Ectodermal cell (in vitro differentiated cells): ENCODE data around the gene SLC31A2.

Experiments
- H3K27ac ChIP-seq: 2 replicates; pipeline ENCODE4 v1.7.0; 2013; ENCODE audit warnings: mild to moderate bottlenecking, low read depth, low read length; ENCODE audit not compliant: insufficient read depth, poor library complexity, severe bottlenecking
- H3K27me3 ChIP-seq: 2 replicates; pipeline ENCODE4 v1.7.0; 2013; ENCODE audit warnings: mild to moderate bottlenecking, low read length; ENCODE audit not compliant: insufficient read depth, control insufficient read depth, poor library complexity, severe bottlenecking
- H3K36me3 ChIP-seq: one replicate; pipeline ENCODE4 v1.7.0; 2013; ENCODE audit warnings: low read length; ENCODE audit not compliant: control insufficient read depth, insufficient read depth
- H3K4me1 ChIP-seq: one replicate; pipeline ENCODE4 v1.7.0; 2013; ENCODE audit warnings: low read length; ENCODE audit not compliant: control insufficient read depth, insufficient read depth
- H3K4me3 ChIP-seq: 2 replicates; pipeline ENCODE4 v1.7.0; 2013; ENCODE audit warnings: low read depth, low read length, control low read depth; ENCODE audit not compliant: insufficient read depth
- H3K9me3 ChIP-seq: 2 replicates; pipeline ENCODE4 v1.7.0; 2013; ENCODE audit warnings: mild to moderate bottlenecking, low read length, moderate library complexity; ENCODE audit not compliant: control insufficient read depth
- WGBS, 2 experiments: methylation state at CpG; one replicate each; pipeline ENCODE4 v1.1.7; 2013; ENCODE audit warnings: missing lambda C conversion rate in 2 of 2; 5-methylcytosine and 5-hydroxymethylcytosine counted together

SLC31A2 gene

DNA sequence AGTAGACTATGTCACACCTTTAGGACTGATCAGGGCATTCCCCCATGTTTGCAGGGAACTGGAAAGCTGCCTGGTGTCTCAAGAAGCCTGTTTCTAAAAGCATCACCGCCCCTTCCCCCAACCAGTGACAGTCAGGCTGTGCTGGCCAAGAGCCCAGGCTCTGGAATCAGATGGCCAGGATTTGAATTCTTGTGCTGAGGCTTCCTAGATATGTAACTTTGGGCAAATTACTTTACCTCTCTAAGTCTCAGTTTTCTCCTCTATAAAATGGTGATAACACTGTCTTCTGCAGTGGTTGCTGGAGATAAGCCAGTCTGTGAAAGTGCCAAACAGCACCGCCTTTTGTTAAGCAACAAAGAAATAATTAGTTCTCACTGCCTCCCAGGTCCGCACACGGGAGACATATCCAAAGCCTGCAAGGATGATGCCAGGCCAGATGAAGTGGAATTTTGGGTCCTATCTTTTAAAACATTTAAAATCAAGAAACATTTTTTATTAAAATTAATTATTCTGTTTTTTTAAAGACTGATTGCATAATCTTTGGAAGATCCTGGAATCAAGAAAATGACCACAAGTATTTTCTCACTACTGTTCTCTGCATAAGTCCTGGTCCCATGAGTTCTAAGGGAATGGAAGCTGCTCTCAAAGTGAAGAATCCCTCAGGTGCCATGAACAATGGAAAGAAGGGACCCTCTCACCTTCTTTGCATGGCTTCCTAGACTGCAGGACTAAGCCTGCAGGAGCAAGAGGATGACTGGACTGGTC, 13.9 kb downstream of the SLC31A2 start:
- no peak overlapping the region for H3K4me3 ChIP-seq
- H3K4me1 ChIP-seq = peaks cover 11% of the 10 kb centered on the region
- no peaks in the 10 kb centered on the region for H3K9me3 ChIP-seq
- 92 to 93% methylated on average over 4 of the region's 4 CpGs for WGBS, 2 experiments
- peaks cover 29% of the 10 kb centered on the region for H3K36me3 ChIP-seq
- H3K27me3 ChIP-seq = no peaks in the 10 kb centered on the region
- no peak overlapping the region for H3K27ac ChIP-seq

DNA sequence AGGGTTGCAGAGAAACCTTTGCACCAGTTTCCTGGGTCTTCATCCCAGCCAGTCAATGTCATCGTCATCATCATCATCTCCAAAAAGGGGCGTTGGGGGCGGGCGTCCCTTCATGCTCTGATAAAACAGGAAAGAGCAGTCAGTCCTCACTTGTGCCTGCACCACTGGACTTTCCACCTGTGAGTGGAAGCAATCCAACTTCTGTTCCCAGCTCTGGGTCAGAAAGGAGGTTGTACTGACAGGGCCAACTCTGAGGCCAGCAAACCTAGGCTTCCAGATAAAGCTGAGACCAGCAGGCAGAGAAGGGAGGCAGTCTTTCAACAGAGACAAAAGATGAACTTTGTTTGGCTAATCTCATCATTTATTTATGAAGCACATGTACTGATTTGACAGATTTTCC, 15.2 kb downstream of the SLC31A2 start:
- peaks cover 6% of the 10 kb centered on the region for H3K4me1 ChIP-seq
- no peaks in the 10 kb centered on the region for H3K9me3 ChIP-seq
- no peak overlapping the region for H3K27ac ChIP-seq
- H3K4me3 ChIP-seq = no peak overlapping the region
- H3K27me3 ChIP-seq = no peaks in the 10 kb centered on the region
- peaks cover 38% of the 10 kb centered on the region for H3K36me3 ChIP-seq
- WGBS, 2 experiments = 94 to 96% methylated on average over 4 of the region's 4 CpGs

DNA sequence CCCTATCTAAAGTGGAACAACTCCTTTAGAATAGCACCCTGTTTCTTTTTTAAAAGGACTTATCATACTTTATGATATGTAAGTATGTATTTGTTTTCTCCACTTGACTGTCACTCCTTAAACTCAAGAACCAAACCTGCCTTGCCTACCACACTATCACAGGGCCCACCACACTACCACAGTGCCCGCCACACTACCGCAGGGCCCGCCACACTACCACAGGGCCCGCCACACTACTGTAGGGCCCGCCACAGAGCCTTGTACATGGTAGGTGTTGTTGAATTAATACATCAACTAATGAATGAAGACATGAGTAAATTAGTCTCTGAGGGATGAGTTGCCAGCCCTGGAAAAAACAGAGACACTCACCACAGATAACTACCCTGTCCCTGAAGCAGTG, 18.0 kb downstream of the SLC31A2 start:
- no peaks in the 10 kb centered on the region for H3K9me3 ChIP-seq
- peaks cover 37% of the 10 kb centered on the region for H3K36me3 ChIP-seq
- 97 to 100% methylated on average over 3 to 5 of the region's 5 CpGs for WGBS, 2 experiments

DNA sequence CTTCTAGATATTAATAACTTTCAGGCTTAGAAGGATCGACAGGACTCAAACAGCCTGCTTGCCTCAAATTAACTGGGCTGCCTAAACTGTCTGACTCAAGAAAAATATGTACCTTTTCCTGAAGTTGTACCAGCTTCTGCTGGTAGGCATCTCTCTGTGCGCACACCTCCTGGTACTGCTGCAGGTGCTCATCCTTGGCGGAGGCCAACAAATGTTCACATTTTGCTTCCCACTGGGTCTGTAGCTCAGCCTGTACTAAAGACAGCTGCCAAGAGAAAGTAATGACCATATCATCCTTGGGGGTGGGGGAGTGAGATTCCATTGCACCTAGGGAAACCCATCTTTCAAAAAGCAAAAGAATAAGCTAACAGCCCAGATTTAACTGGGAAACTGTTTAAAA, 22.5 kb downstream of the SLC31A2 start:
- no peaks in the 10 kb centered on the region for H3K9me3 ChIP-seq
- H3K27ac ChIP-seq = no peak overlapping the region
- peaks cover 39% of the 10 kb centered on the region for H3K36me3 ChIP-seq
- H3K4me1 ChIP-seq = no peaks in the 10 kb centered on the region
- H3K27me3 ChIP-seq = no peaks in the 10 kb centered on the region
- H3K4me3 ChIP-seq = no peak overlapping the region
- WGBS, 2 experiments = 93 to 95% methylated on average over 3 of the region's 3 CpGs

More for the DNA sequence above, 18.0 kb downstream of the SLC31A2 start:
- no peak overlapping the region for H3K27ac ChIP-seq
- H3K27me3 ChIP-seq = no peaks in the 10 kb centered on the region
- H3K4me3 ChIP-seq = no peak overlapping the region
- no peaks in the 10 kb centered on the region for H3K4me1 ChIP-seq

DNA sequence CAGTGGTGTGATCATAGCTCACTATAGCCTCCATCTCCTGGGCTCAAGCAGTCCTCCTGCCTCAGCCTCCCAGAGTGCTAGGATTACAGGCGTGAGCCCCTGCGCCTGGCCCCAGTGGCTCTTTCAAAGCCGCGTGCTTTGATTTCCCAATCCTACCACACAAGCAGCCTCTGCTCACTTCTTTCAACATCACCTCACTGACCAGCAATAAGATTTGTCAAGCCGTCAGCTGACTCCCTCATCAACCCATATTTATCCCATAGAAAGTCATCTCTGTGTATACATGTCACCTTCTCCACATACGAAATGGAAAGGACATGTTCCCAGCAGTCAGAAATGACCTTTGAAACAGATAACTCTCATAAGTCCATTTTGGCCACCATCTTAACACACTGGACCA, 26.0 kb downstream of the SLC31A2 start:
- no peak overlapping the region for H3K4me3 ChIP-seq
- H3K36me3 ChIP-seq = peaks cover 17% of the 10 kb centered on the region
- H3K27me3 ChIP-seq = no peaks in the 10 kb centered on the region
- no peak overlapping the region for H3K27ac ChIP-seq
- no peaks in the 10 kb centered on the region for H3K4me1 ChIP-seq
- WGBS, 2 experiments = 93 to 95% methylated on average over 6 of the region's 6 CpGs
- no peaks in the 10 kb centered on the region for H3K9me3 ChIP-seq

DNA sequence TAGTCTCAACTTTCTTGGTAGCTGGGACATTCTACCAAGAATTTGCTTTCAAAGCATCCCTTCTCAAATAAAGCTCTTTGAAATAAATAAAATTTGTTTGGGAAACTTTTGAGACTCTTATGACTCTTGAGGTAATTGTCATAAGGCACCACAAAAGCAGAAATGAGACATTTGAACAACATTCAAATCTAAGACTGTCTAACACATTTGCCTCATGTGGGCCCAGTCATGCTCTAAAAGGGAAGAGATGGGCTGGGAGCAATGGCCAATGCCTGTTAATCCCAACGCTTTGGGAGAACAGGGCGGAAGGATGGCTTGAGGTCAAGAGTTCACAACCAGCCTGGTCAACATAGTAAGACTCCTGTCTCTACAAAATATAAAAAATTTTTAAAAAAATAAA, 26.4 kb downstream of the SLC31A2 start:
- WGBS, 2 experiments = 85 to 97% methylated on average over 2 of the region's 2 CpGs
- H3K4me3 ChIP-seq = no peak overlapping the region
- peaks cover 17% of the 10 kb centered on the region for H3K36me3 ChIP-seq
- no peaks in the 10 kb centered on the region for H3K27me3 ChIP-seq
- no peak overlapping the region for H3K27ac ChIP-seq
- H3K4me1 ChIP-seq = no peaks in the 10 kb centered on the region
- H3K9me3 ChIP-seq = no peaks in the 10 kb centered on the region

DNA sequence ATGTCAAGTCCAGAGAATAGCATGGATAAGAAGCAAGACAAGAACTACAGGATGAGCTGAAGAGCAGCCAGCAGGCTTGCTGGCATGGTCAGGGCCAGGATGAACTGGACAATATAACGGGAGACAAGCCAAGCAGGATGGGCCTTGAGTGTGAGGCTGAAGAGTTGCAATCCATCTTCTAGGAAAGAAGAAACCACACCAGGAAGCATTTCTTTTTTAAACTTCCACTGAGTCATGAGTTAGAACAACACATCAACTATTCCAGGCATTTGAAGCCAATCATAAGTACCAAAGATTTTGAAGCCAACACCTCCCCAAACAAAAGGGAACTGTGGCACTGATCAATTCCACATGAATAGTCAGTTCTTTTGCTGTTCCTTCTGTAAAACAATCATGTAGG, 27.3 kb downstream of the SLC31A2 start:
- no peak overlapping the region for H3K4me3 ChIP-seq
- H3K27ac ChIP-seq = no peak overlapping the region
- no peaks in the 10 kb centered on the region for H3K27me3 ChIP-seq
- H3K4me1 ChIP-seq = no peaks in the 10 kb centered on the region
- 90 to 100% methylated on average over 1 of the region's 1 CpG for WGBS, 2 experiments
- peaks cover 23% of the 10 kb centered on the region for H3K36me3 ChIP-seq
- no peaks in the 10 kb centered on the region for H3K9me3 ChIP-seq

DNA sequence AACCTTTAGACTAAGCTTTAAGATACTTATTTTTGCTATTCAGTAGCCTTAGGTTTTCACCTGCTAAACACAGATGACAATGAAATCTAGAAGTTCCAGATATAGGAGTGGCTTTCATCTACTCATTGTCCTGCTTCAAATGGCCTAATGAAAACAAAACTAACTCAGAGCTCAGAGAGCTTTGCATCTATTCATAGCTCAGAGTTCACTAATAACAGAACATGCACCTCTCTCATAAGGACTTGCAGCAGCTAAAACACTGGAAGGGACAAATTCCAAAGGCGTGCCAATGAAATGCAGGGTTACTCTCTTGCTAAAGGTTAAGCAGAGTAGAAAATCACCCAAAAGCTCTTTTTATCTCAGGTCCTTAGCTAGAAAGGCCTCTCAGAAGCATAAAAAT, 29.0 kb downstream of the SLC31A2 start:
- Histone ChIP-seq H3K27ac (no peak overlapping the region), H3K9me3 (no peaks in the 10 kb centered on the region), H3K4me3 (no peak overlapping the region), H3K4me1 (no peaks in the 10 kb centered on the region), H3K36me3 (peaks cover 24% of the 10 kb centered on the region), H3K27me3 (no peaks in the 10 kb centered on the region)
- 0% methylated on average over 1 of the region's 1 CpG for WGBS, 2 experiments

DNA sequence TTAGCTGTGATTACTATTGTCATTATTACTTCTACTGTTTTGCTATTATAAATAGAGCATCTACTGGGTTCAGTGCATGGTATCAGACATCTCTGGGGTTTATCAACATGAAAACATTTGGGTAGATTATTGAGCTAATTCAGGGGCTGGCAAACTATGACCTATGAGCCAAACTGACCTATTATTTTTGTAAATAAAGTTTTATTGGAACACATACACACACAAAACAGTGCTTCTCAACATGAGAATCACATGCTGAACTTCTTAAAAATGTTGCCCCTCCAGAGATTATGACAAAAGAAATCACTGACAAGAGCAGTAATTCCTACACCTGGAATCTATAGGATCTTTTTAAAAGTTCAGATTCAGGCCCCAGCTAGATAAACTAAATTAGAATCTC, 30.4 kb downstream of the SLC31A2 start:
- Histone ChIP-seq H3K4me1 (no peaks in the 10 kb centered on the region), H3K36me3 (peaks cover 21% of the 10 kb centered on the region), H3K27me3 (no peaks in the 10 kb centered on the region), H3K9me3 (no peaks in the 10 kb centered on the region), H3K4me3 (no peak overlapping the region), H3K27ac (no peak overlapping the region)

DNA sequence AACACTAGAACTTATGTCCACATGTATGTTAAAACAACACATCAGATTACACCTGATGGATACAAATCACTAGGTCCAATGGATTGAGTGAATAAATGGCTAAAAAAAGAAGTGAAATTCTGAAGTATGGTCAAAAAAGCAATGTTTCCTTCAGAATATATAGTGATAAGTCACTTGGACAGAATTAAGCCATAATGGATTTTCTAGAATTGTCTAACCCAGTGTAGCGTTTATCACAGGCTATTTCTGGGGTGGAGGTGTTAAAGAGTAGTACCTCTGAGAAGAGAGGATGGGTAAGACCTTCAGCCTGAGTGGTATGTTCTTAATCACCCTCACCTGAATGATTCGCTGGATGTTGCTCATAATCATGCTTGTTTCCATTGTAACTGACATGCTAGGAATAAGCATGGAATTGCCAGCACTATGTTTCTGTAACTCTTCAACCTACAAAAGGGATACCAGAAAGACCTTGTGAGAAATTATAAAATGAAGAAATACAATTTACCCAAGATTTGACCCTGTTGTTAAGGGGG, 33.2 kb downstream of the SLC31A2 start:
- H3K36me3 ChIP-seq = peaks cover 24% of the 10 kb centered on the region
- WGBS, 2 experiments = 96 to 98% methylated on average over 2 of the region's 2 CpGs

More for the DNA sequence above, 33.2 kb downstream of the SLC31A2 start:
- Histone ChIP-seq H3K9me3 (no peaks in the 10 kb centered on the region), H3K27me3 (no peaks in the 10 kb centered on the region), H3K27ac (no peak overlapping the region), H3K4me3 (no peak overlapping the region), H3K4me1 (no peaks in the 10 kb centered on the region)
